T-helper 1 cell treated with Interleukin-12 subunit alpha and Interleukin-12 subunit beta and Interleukin-4 antibody, amounts not matched to agents 30 ng/mL and 1 ng/mL, for 36 hours (primary cell): ENCODE data around the gene DCP2. TPM values are rescaled to one million over a fixed set of nuclear protein-coding genes. Genes with fewer than 3 reads are reported as not detected.

Source experiments
- intact Hi-C: fragments of 100-400 bp; cut with micrococcal nuclease; formaldehyde crosslinking; loops from one replicate; pipeline ENCODE4 v1.15.1; 2024
- total RNA-seq: library from RNA; stranded (reverse); gene quantifications from 2 replicates; pipeline ENCODE4 v1.2.3, GENCODE V29; 2022

The DCP2 gene
- total RNA-seq: 97.1 and 99.7 TPM in 2 replicates

GRCh38 chr5:112976432-112977309 is at the start of gene DCP2:
DCP2 (plus strand) TSS chr5:112976798; CDS start chr5:112976934, 136 bp downstream.
- intact Hi-C loops: loop anchor here (1.0 to 5.0 kb wide), 16 partner anchors 12 to 1884 kb away; partner anchors contain the start of genes NREP, REEP5, SRP19 and STARD4

GRCh38 chr5:112929336-112930081 is 47.1 kb upstream of the DCP2 start:
- intact Hi-C loops: no loop called here

GRCh38 chr5:112930082-112930344 is 46.6 kb upstream of the DCP2 start:
- intact Hi-C loops: no loop called here

- intact Hi-C loops: loop anchor here (1.0 kb wide), 1 partner anchor 8 kb away; no protein-coding TSS in a partner anchor
Measured at GRCh38 chr5:112931473-112931872, 45.1 kb upstream of the DCP2 start.

GRCh38 chr5:112933105-112933504 is 43.5 kb upstream of the DCP2 start:
- intact Hi-C loops: no loop called here

- intact Hi-C loops: no loop called here
Measured at GRCh38 chr5:112933651-112934365, 42.8 kb upstream of the DCP2 start.

GRCh38 chr5:112934366-112934663 is 42.3 kb upstream of the DCP2 start:
- intact Hi-C loops: no loop called here

- intact Hi-C loops: no loop called here
Measured at GRCh38 chr5:112935675-112936074, 40.9 kb upstream of the DCP2 start.

GRCh38 chr5:112938286-112938685 is 38.3 kb upstream of the DCP2 start:
- intact Hi-C loops: no loop called here

- intact Hi-C loops: no loop called here
Measured at GRCh38 chr5:112940670-112941069, 35.9 kb upstream of the DCP2 start.

- intact Hi-C loops: no loop called here
Measured at GRCh38 chr5:112948458-112948857, 28.1 kb upstream of the DCP2 start.

GRCh38 chr5:112951124-112951702 is 25.4 kb upstream of the DCP2 start:
- intact Hi-C loops: no loop called here

- intact Hi-C loops: no loop called here
Measured at GRCh38 chr5:112956606-112957005, 20.0 kb upstream of the DCP2 start.

GRCh38 chr5:112957036-112957808 is 19.4 kb upstream of the DCP2 start:
- intact Hi-C loops: no loop called here

GRCh38 chr5:112958093-112959088 is 18.2 kb upstream of the DCP2 start:
- intact Hi-C loops: no loop called here

GRCh38 chr5:112959872-112960271 is 16.7 kb upstream of the DCP2 start:
- intact Hi-C loops: loop anchor here (5.0 kb wide), 1 partner anchor 543 kb away; the partner anchor contains the start of gene EPB41L4A

- intact Hi-C loops: loop anchor here (5.0 kb wide), 1 partner anchor 543 kb away; the partner anchor contains the start of gene EPB41L4A
Measured at GRCh38 chr5:112960315-112960714, 16.3 kb upstream of the DCP2 start.

- intact Hi-C loops: loop anchor here (5.0 kb wide), 1 partner anchor 544 kb away; the partner anchor contains the start of gene EPB41L4A
Measured at GRCh38 chr5:112960863-112961504, 15.6 kb upstream of the DCP2 start.

- intact Hi-C loops: loop anchor here (5.0 kb wide), 1 partner anchor 546 kb away; the partner anchor contains the start of gene EPB41L4A
Measured at GRCh38 chr5:112963374-112963733, 13.2 kb upstream of the DCP2 start.
